HG02973 (cell line): ENCODE measurements around the gene KLK5.
"Not testable (repeated sequence)": the region's sequence is repeated elsewhere in the genome, so short reads cannot be mapped to it uniquely, and the experiment has no call there.

Experiments used
- ATAC-seq: cut with Tn5 transposase; IDR thresholded peaks from one replicate; pipeline ENCODE4 v1.9.1; 2021; ENCODE audit warnings: moderate library complexity; ENCODE audit not compliant: unreplicated experiment

The KLK5 gene

GRCh38 chr19:50952910-50953309, at the start of gene KLK5:
KLK5 (minus strand) TSS chr19:50953038; CDS start chr19:50952657, 381 bp downstream.
- no peak for ATAC-seq

DNA sequence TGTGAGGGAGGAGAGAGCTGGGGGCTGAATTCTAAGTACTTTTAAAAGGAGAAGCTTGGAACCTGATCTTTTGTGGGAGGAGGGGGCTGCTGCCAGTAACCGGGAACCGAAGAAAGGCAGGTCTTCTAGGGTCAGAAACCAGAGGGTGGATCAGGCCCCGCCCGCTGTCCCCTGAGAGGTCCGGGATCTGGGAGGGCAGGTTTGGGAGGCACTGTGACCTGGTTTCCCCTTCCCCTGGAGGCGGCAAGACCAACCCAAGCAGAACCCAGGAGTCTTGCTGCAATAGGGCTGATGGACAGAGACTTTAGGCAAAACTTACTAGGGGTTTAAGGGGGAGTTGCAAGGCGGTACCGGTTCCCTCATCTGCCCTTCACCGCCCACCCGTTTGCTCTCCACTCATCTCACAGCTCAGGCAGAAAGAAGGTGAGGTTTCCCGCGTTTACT, 49.3 kb upstream of the KLK5 start:
- ATAC-seq: no peak

DNA sequence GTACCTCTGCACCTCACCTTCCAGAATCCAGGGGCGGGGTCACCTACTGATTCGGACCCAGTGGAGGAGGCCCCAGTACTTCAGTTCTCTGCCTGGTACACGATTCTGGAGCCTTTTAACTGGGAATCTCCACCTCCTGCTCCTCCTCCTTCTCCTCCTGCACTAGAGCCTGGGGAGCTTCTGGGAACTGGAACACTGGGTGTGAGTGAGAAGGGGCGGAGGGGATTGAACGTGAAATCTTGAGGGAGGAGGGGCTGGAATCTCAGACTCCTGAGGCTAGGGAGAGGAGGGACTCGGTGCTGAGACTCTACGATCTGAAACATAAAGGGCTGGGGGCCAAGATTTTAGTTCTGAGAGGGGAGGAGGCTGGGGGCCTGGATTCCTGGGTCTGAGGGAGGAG, 48.7 kb upstream of the KLK5 start, which contains the start of gene KLK8:
Gene KLK8 (minus strand): TSS at position 90 of the 400 bp plus-strand sequence. CDS start 437 bp downstream, outside the sequence.
- ATAC-seq: no peak

DNA sequence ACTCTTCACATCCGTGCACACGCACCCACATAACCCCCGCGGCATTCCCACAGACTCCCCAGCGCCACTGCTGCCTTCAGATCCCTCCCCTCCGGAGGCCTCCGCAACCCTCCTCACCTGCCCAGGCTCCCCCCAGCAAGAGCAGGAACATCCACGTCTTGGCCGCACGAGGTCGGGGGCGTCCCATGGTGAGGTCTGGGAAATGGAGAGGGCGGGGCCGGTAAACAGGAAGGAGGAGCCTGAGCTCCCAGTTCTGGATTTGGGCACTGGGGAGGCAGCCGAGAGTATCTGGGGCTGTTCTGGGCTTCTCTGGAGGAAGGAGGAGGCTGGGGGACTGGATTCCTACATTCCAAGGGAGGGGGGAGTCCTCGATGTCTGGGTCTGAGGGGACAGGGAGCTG, 48.1 kb upstream of the KLK5 start:
- ATAC-seq: no peak

- ATAC-seq: no peak
Observed at GRCh38 chr19:51000426-51000825, 47.6 kb upstream of the KLK5 start.

DNA sequence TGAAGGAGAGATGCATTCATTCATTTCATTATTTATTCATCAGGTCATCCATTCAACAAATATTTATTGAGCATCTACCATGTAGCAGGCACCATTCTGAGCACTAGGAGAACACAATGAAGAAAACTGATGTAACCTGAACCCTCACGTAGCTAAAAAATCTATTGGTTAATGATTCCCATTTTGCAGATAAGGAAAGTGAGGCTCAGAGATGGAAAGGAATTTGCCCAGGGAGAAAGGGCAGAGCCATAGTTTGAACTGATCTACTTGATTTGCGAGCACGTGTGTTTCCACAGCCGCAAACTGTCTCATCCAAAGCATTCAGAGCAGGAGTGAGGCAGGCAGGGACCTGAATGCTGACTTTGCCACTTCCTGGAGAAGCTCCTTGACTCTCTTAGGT, 45.8 kb upstream of the KLK5 start:
- no peak for ATAC-seq

GRCh38 chr19:50998061-50998460, 45.2 kb upstream of the KLK5 start:
- no peak for ATAC-seq

- ATAC-seq: no peak
Observed at GRCh38 chr19:50994129-50994528, 41.3 kb upstream of the KLK5 start.

DNA sequence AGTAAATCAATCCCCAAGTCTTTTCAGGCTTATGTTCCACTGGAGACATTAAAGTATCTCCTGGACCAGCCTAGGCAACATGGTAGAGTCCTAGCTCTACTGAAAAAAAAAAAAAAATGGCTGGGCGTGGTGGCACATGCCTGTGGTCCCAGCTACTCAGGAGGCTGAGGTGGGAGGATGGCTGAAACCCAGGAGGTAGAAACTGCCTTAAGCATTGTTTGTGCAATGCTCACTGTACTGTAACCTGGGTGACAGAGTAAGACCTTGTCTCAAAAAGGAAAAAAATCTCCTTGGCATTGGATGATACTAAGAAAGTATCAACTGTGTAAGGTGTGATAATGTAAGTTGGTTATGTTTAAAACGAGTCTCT, 39.8 kb upstream of the KLK5 start:
- ATAC-seq: no peak

DNA sequence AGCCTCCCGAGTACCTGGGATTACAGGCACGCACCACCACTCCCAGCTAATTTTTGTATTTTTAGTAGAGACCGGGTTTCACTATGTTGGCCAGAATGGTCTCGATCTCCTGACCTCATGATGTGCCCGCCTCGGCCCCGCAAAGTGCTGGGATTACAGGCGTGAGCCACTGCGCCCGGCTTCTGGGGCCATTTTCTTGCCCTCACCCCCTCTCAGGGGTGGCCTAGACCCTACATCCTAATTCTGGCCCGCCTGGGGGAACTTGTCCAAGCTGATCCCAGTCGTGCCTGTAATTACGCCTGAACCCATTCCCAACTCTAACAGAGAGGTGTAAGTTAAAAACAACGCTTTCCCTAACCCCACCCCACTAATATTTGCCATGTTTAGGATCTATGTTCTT, 31.6 kb upstream of the KLK5 start:
- not testable (repeated sequence) for ATAC-seq

DNA sequence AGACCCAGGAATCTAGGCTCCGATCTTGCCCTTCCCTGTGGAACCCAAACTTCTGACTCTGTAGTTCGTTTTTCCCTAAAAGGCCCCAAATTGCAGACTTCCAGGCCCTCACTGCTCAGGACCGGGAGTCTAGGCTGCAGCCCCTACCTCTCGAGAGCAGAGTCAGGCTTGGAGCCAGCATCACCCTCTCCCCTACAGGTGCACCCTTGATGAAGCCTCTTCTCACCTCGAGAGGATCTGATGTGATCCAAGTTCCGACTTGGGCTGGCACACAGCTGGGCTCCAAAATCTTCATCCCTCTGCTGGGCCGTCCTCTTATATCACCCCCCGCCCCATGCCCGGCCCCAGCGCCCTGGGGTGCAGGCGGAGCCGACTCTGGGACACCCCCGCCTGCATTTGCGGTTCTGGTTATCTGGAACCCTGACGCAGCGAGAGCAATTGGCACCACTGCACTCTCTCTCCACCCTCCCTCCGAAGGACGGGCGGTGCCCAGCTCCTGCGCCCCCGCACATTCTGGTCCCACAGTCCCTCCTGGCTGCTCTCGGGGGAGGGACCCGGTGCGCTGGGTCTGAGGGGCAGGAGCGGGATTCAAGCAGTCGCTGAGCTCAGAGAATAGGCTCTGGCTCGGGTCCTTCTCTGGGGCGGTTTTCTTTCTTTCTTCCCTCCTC, 30.9 kb upstream of the KLK5 start, which contains the start of gene KLK7:
Gene KLK7 (minus strand): TSS at position 293 of the 668 bp plus-strand sequence. CDS start 1,518 bp downstream, outside the sequence.
- no peak for ATAC-seq

DNA sequence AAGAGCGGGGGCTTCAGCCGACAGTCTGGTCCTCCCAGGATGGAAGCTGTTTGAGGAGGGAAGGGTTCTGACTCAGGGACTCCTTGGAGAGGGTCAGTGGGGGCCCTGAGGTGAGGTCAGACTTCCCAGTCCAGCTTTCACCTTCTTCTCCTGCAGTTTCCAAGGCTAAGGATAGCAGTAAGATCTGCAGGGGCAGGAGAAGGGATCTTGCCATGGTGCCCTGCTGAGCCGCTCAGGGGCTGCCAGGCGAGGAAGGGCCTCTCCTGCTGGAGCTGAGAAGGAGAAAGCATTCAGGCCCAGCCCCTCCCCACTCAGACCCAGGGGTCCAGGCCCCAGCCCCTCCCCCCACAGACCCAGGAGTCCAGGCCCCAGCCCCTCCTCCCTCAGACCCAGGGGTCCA, 29.3 kb upstream of the KLK5 start:
- ATAC-seq: no peak

DNA sequence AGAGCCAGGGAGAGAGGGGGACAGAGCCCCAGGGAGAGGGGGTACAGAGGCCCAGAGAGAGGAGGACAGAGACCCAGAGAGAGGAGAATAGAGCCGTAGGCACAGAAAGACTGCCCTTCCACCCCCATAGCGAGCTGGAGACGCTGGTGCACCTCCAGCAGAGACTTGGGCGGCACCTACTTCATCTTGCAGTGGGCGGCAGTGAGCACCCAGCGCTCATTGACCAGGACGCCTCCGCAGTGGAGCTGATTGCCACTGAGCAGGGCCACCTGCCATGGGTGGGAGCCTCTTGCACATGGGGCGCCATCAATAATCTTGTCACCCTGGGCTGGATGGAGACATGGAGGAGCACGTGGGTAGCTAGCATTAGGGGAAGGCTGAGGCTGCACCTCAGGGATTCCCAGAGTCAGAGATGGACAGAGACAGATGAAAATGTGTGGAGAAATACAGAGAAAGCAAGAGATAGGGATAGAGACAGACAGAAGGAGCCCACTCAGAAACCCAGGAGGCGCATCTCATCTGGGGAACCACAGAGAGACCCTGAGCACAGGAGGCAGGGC, 28.8 kb upstream of the KLK5 start:
- no peak for ATAC-seq

DNA sequence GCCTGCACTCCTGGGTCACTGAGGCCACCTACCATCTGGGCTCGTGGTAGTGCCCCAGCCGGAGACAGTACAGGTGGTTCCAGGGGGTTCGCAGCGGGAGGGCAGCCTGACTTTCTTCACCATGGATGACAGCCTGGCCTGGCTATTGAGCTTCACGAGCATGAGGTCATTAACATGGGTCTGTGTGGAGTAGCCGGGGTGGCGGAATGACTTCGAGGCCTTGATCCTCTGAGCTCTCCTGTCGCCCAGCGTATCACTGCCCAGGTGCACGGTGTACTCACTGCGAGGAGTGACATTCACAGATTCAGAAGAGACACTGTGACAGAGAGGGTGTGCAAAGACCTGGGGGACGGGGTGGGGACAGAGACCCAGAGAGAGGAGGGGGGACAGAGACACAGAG, 27.4 kb upstream of the KLK5 start:
- no peak for ATAC-seq

- ATAC-seq: no peak
Observed at GRCh38 chr19:50979758-50980157, 26.9 kb upstream of the KLK5 start.

DNA sequence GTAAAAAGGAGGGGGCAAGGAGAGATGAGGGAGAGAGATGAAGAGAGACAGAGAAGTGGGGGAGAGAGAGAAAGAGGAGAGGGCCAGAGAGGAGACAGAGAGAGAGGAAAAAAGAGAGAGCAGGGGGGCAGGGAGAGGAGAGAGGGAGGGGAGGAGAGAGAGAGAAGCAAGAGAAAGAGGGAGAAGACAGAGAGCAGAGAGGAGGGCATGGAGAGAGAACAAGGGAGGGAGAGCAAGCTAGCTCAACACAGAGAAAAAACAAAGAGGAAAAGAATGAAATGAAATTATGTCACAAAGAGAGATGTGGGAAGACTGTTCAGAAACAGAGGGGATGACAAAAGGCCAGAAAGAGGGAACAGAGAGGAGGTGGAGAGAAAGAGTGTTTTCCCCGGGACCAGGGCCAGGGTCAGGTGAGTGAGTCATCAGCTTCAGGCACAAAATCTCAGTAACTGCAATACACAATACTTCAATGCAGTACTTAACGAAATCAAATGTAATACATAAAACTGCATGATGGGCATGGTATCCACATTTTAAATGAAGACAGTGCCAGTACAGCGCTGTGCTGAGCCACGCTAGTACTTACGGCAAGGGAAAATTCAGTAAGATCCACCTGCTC, 26.0 kb upstream of the KLK5 start:
- ATAC-seq: no peak

GRCh38 chr19:50977626-50978025, 24.8 kb upstream of the KLK5 start:
- no peak for ATAC-seq

GRCh38 chr19:50975766-50976165, 22.9 kb upstream of the KLK5 start:
- ATAC-seq: no peak

- ATAC-seq: no peak
Observed at GRCh38 chr19:50974702-50975556, 22.1 kb upstream of the KLK5 start.

DNA sequence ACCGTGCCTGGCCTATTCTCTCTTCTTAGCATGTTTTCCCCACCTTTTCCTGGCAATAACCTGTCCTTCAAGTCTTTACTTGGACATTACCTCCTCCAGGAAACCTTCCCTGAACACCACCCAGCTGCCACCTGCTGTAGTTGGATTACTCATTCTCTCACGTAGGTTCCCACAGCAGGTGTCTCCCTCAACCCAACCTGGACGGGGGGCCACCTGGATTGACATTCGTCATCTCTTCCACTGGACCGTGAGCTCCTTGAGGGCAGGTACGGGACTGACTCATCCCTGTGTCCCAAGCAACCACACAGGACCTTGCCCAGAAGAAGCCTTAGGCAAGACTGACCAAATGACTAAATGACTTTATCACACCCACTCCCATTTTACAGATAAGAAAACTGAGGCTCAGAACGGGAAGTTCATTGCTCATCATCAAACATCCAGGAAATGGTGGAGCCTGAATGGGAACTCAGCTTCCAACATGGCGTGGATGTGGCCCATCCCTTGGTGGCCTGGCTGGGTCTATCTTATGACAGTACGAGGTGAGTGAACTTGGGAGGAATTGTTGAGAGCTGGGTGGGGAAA, 20.0 kb upstream of the KLK5 start:
- ATAC-seq: no peak

DNA sequence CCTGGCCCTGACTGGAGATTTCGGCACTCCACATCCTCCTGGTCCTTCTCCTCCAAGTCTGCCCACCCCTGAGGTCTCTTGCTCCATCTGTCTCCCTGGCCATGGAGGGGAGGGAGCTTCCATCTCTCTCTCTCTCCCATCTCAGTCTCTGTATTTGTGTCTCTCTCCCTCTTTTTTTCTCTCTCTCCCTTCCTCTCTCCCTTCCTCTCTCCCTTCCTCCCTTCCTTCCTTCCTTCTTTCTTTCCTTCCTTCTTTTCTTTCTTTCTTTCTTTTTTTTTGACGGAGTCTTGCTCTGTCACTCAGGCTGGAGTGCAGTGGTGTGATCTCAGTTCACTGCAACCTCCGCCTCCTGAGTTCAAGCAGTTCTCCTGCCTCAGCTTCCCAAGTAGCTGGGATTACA, 17.0 kb upstream of the KLK5 start:
- ATAC-seq: not testable (repeated sequence)
